Vagina (tissue), 2 donors: ENCODE results near the gene MEX3B.

Experiments
- CTCF ChIP-seq, 3 experiments: fragments of 450-650 bp in 2 of 3; fragments of 200-600 bp in 1 of 3; sonication (generic) in 1 of 3; IDR thresholded peaks; one replicate each; pipeline ENCODE4 v1.5.1; 2017 to 2019; ENCODE audit warnings: antibody characterized with exemption in 3 of 3, mild to moderate bottlenecking in 2 of 3, moderate library complexity in 2 of 3
- POLR2A ChIP-seq, 2 donors: fragments of 450-650 bp; IDR thresholded peaks; one replicate each; pipeline ENCODE4 v1.6.1; 2017; ENCODE audit warnings: antibody characterized with exemption in 2 of 2, mild to moderate bottlenecking in 2 of 2, moderate library complexity in 2 of 2
- POLR2AphosphoS5 ChIP-seq, 2 donors: sonication (generic); formaldehyde crosslinking; IDR thresholded peaks; one replicate each; pipeline ENCODE4 v1.9.0; 2017; ENCODE audit warnings: antibody characterized with exemption in 2 of 2, mild to moderate bottlenecking in 2 of 2, low read depth in 1 of 2; ENCODE audit not compliant: insufficient read depth in 1 of 2

GRCh38 chr15:82043796-82044372, 1.9 kb downstream of the MEX3B start:
- TF ChIP-seq CTCF (IDR thresholded peaks at IDR 0.05) (no peak), POLR2A (IDR thresholded peaks at IDR 0.05) (no peak), POLR2AphosphoS5 (IDR thresholded peaks at IDR 0.05; ENCODE audit: insufficient read depth in 1 of 2, low read depth in 1 of 2) (no peak)
